Stimulated activated CD8-positive, alpha-beta memory T cell treated with anti-CD3 and anti-CD28 coated beads, Interleukin-7, amount 100 ng/mL, for 24 hours (primary cell): ENCODE data around the gene SBF1.

Experiments
- DNase-seq: peaks from one replicate; pipeline ENCODE4 v3.0.0-alpha.2; 2020; ENCODE audit warnings: low read depth

SBF1 gene

DNA sequence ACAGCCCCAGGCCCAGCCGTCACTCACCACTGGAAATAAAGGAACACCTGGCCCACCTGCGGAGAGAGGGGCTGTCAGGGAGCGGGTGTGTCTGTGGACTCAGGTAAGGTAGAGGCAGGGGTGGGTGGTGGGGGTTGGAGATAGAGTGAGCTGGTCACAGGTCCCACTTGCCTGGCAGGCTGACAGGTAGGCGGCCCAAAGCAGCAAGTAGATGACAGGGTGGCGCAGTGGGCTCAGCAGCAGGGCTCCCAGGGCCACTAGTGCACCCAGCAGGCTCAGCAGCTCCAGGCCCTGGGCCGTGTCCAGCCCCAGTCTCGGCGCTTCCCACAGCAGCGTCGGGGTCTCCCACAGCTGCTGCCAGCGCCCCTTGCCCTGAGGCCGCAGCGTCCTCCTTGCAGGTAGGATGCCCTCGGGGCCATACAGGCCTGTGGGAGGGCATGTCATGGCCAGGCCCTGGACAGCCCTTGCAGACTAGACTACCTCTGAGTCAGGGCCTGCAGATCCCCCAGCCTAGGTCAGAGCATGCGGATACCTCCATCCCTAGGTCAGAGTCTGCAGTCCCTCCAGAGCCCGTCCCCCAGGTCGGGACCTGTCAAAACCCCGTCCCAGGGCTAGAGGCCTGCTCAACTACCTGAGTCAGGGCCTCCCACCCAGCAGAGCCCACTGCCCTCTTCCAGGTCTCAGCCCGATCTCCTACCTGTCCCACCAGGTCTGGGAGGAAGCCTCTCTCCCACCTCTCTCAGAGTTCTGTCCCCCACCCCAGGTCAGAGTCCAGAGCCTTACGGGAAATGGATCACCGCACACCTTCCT, 32.0 kb upstream of the SBF1 start:
- DNase-seq = no peak

DNA sequence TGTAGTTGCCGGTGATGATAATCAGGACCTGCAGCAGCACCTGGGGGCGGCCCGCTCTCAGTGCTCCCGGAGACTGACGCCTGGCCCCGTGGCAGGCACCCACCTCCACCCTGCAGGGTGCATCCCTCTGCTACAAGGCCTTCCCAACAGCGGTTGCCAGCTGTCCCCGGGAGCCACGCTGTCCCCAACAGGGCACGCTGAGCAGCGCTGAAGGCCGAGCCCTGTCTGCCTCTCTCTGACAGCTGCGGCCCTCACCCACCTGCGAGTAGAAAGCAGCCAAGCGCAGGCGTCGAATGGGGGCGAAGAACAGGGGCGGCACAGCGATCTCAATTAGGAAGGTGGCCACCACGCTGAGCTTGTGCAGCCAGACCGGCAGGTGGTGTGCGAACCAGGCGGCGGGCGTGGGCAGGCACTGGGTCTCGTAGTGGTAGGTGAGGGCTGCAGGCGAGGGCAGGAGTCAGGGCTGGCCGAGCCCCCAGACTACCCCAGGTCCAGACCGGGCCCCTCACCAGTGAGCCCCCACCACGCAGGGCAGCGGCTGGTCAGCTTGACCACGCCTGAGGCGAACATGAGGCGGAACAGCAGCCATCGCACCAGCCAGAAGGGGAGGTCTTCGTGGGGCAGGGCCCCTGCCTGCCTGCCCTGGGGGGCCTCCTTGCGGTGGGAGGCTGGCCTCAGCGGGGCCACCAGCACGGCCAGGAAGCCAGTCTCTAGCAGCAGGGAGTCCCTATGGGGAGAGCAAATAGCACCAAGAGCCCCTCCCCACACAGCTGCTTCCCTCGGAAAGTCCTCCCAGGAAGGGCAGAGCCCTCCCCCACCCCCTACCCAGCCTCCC, 31.2 kb upstream of the SBF1 start:
- no peak for DNase-seq

DNA sequence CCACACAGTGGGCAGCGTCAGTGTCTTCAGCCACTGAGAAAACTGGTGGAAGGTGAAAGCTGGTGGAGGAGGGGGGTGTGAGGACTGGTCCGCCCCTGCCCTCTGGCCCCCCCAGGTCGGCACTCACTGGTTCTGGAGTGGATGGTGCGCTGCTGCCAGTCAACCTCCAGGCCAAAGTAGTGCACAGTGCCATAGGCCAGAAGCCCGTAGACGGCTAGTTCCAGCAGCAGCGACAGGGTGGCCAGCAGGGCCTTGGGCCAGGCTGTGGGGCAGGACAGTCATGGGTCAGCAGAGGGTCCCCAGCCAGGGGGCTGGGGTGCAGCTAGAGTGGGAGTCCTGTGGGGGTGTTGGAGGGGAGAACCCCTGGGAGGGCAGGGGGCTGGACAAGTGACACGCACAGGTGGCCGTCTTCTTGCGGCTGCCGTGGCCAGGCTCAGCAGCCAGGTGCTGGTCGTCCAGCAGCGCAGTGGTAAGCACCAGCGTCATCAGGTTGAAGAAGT, 30.5 kb upstream of the SBF1 start:
- no peak for DNase-seq

DNA sequence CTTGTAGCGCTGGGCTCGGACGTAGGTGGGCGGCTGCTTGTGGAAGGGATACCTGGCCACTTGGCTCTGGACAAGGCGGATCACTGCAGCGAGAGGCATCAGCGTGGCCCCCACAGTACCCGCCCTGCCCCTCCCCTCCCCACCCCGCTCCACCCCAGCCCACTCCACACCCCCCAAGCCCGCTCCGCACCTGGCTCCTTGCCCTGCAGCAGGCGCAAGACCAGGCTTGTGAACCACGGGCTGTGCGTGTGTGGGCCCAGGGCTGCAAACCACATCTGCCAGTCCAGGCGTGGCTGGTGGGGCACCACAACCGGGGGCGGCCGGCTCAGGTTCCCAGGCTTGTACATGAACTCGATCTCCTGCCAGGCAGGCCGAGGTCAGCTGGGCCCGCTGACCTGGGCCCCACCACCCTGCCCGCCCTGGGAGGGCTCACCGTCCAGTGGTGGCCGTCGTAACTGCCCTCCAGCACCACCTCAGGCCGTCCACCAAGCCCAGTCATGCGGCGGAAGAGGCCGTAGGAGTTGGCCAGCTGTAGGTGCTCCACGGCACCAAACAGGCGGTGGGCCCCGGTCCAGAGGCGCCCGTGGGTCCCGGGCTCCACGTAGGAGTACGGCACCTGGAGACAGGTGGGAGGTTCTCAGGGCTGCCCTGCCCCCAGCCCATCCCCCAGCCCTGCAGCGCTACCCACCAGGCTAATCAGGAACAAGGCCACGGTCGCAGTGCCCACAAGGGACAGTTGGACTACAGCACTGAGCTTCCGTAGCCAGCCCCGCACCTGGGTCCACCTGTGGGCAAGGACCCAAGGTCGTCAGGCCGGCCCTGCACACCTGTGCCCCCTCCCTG, 29.8 kb upstream of the SBF1 start:
- no peak for DNase-seq

DNA sequence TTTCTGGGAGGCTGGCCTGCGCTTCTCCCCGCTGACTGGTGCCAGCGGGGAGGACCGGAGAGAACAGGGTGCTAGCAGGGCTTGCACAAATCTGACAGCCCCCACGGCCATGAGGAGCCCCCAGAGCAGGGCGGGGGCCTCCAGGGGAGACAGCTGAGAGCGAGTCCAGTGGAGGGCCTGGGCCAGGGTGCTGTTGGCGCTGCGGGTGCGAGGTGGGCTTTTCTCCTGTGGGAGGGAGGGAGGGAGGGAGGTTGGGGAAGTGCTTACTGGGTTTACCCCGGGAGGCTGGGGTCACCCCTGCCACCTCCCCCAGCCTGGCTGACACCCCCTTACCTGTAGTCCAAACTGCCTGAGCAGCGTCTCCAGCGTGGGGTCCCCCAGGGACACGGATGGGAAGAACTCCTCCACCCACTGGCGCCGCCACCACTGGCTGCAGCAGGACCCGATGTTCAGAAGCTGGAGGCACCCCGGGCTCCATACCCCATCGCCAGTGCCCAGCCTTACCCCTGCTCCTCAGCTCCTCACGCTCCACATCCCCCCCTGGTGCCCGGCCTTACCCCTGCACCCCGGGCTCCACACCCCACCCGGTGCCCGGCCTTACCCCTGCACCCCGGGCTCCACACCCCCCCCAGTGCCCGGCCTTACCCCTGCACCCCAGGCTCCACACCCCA, 28.8 kb upstream of the SBF1 start:
- DNase-seq = no peak

DNA sequence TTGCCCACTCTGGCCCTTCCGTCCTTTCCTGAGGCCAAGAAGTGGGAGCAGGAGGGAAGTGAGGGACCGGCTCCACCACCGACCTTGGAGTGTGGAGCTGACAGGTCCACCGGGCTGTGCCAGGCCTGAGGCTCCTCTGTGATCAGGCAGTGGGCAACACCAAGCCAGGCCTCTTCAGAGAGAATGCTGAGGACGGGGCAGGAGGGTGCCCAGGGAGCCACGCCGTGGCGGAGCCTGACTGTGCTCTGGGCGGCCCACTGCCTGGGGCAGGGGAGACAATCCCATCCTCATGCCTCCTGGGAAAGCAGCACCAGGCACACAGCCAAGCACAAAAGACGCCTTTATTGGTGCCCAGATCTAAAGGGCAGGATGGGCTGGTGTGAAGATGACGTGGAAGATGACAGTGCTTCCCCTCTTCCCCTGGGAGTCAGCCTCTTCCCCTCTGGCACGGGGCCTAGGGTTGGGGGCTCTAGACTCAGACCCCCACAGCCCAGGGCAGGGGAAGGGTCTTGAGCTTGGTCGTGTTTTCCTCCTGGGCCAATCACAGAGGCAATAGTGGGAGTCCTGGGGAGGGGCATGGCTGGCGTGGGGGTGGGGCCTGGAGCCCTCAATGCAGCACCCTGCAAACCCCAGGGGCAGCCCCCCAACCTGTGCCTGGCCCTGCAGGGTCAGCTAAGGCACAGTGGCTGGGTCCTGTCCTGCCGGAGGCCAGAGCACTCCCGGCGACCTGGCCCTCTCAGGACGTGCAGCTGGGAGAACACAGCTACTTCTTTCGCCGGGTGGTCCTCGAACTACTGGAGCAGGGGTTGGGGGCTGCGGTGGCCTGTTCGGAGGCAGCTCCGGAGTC, 28.0 kb upstream of the SBF1 start:
- DNase-seq = no peak

DNA sequence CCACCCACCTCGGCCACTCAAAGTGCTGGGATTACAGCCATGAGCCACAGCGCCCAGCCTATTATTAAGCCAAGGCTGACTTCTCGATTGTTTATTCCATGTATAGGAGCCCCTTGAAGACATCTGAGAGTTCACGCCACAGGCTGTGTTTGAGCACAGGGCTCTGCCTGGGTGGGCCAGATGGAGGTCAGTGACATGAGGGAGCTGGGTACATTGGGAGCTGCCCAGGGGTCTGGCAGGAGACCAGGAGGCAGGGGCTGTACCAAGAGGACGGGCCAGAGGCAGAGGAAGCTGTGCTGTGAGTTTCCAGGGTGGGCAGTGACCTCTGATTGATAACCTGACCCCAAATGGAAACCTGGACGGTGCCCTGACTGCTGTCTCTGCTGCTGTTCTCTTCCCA, 27.3 kb upstream of the SBF1 start:
- DNase-seq = no peak

DNA sequence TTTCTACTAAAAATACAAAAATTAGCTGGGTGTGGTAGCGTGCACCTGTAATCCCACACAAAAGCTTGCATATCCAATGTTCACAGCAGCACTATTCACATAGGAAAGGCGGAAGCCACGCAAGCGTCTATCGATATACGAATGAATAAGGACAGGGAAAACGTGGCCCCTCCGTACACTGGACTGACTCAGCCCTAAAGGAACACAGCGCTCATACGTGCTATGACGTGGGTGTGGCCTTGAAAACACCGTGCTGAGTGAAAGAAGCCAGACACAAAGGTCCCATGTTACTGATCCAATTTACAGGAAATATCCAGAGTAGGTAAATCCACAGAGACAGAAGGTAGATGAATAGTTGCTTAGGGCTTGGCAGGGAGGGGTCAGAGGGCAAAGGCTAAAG, 25.6 kb upstream of the SBF1 start:
- no peak for DNase-seq

DNA sequence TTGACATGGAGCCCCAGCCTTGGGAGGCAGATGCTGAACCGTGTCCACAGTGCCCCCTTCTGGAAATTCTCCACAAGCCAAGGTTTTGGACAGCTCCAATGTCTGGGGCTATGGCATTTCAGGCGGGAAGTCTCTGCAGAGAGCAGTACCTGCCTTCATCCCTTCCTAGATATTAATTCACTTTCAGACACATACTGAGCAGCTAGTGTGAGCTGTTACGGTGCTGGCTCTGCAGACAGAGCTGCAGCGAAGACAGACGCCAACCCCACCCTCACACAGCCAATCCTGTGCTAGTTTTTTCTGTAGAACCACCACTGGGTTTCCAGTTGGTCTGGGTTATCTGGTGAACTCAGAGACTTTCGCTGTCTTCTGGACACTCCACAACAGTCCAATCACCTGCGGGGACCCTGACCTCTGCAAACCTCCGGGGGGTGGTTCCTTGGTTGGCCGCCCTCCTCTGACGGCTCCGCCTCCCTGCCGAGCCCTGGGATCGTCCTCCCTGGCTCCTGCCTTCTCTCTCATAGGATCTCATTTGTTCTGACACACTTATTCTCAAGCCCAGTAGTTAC, 23.6 kb upstream of the SBF1 start:
- DNase-seq = peak; percentile 39

DNA sequence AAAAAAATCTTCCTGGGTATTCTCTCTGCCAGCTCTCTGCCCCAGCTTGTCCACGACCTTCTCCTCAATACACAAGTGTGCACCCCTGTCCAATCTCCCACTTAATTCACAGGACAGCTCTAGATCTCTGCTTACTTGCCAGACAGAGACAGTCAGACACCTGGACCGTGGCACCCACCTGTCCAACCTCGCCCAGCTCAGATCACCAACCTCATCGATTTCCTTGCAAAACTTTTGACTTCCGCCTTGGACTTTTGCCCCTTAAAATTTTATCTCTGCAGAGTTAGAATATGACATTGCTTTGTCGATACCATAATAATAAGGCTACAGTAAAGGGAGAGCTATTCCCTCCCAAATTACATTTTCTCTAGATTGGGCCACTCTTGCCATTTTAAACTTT, 22.3 kb upstream of the SBF1 start:
- DNase-seq = no peak

DNA sequence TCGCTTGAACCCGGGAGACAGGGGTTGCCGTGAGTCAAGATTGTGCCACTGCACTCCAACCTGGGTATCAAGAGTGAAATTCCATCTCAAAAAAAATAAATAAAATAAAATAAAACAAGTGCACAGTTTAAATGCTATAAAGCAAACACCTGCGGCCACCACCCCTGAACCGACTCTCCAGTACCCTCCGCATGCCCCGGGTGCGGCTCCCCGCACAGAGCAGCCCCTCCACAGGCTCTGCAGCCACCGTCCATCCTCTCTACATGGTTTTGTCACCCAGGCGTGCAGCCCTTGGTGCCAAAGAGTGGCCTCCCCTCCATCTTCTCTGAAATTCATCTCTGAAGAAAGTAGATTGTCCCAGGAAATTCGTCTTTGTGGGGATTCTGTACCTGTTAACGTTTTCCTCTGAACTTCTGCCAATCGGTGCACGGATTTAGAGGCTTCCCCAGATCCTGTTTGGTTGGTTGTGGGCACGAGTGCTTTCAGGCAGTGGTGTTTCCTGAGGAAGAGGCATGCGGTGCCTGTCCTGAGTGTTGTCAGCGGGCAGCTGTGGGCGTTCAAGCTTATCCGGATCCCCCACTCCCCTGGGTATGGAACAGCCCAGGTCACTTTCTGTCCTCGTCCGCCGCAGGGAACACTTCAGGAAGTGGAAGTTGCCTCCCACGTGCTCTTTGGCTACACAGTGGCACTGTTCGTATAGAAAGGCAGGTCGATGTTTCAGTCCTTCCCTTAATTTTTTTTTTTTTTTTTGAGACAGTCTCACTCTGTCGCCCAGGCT, 15.9 kb upstream of the SBF1 start:
- DNase-seq = no peak

DNA sequence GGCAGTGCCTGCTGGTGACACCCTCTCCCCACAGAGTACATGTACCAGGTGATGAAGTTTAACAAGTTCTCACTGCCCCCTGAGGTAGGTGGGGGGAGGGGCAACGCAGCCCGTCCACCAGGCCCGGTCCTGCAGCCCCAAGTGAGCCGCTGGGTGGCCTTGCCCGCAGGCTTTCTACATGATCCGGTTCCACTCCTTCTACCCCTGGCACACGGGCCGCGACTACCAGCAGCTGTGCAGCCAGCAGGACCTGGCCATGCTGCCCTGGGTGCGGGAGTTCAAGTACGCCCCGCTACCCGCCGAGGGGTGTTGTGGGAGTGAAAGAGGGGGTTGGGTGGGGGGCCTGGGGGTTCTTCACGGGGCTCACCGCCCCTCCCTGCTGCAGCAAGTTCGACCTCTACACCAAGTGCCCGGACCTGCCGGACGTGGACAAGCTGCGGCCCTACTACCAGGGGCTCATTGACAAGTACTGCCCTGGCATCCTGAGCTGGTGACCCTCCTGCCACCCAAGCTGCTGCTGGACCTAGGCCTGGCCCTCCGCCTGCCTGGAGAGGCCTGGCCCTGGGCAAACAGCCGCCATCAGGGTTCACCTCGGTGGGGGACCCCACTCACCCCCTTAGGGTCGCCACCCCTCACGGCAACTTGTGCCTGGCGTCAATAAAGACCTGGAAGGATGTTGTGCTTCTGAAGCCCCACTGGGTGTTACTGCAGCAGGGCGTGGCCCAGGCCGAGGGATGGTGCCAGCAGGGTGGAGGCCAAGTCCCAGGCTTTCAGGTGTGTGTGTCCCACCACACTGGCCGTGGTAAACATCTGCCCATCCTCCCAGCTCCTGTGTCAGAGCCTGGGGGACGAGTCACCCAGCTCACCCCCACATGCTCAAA, 14.8 kb upstream of the SBF1 start:
- no peak for DNase-seq

DNA sequence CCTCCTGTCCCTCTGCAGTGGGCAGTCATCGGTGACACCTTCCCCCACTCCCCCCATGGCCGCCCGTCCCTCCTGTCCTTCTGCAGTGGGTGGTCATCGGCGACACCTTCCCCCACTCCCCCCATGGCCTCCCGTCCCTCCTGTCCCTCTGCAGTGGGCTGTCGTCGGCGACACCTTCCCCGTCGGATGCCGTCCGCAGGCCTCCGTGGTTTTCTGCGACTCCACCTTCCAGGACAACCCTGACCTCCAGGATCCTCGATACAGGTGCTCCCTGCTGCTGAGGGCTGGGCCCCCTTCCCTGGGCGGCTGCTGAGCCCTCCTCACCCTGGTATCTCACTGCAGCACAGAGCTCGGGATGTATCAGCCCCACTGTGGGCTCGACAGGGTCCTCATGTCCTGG, 14.1 kb upstream of the SBF1 start:
- DNase-seq = no peak

DNA sequence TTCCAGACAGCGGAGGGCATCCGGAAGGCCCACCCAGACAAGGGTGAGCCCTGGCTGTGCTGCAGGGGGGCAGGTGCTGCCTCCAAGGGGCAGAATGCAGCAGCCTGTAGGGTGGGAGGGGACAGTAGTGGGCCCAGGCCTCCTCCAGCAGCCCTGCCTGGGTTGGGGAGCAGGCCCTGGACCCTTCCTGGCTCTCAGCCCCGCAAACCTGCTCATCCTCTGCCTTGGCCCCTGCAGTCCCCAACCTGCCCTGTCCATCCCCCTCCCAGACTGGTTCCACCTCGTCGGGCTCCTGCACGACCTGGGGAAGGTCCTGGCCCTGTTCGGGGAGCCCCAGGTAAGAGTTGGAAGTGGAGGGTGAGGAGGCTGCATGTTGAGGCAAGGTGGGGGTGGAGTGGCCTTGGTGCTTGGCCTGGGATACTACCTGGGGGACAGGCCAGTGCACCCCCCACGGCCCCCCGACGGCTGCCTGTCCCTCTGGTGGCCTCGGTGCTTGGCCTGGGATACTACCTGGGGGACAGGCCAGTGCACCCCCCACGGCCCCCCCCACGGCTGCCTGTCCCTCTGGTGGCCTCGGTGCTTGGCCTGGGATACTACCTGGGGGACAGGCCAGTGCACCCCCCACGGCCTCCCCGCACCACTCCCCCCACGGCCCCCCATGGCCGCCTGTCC, 13.3 kb upstream of the SBF1 start:
- DNase-seq = no peak

DNA sequence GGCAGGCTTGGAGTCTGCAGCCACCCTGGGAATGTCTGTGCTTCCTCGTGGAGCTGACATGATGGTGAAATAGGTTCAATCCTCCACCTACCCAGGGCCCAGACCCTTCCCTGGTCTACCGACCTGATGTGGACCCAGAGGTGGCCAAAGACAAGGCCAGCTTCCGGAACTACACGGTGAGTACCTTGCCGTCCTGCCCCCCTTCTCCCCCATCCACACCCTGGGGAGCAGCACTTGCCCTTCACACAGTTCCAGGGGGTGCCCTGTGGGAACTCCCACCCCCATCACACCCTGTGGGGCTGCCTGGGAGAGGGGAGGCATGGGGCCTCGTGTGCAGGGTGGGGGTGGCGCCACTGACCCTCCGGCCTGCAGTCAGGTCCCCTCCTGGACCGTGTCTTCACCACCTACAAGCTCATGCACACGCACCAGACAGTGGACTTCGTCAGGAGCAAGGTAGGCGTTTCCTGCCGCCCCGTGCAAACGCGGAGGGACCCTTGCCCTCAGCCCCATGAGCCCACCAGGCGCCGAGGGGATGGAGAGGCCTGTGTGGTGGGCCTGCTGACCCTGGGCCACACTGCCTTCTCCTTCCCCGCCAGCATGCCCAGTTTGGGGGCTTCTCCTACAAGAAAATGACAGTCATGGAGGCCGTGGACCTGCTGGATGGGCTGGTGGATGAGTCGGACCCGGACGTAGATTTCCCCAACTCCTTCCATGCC, 12.6 kb upstream of the SBF1 start:
- DNase-seq = no peak

DNA sequence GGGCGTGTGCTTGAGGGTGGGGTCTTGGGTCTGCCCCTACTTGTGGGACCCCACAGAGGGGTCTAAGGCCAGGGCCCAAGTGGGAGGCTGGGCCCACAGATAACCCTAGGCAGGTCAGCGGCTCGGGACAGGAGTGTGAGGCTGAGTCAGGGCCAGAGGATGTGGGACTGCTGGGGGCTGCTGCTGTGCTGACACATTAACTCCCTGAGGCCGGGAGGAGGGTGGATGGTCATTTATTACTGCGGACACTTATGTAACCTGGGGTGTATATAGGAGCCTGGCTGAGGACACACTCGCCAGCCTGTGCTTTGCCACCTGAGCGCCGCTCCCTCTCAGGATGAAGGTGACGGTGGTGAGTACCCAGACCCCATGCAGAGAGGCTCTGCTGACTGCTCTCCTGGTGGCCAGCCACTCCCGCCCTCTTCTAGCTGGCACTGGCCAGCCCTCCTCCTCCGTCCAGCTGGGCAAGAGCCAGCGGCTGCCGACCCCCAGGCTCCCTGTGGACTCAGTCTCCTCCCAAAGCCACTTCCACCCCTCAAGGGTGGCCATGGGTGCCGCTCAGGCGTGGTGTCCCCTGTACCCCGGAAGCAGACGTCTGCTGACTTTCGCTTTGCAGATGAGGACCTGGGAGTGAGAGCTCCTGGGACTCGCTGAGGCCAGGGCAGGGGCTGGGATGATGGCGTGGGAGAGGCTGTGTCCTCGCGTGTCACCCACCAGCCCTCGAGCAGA, 11.9 kb upstream of the SBF1 start, which contains the start of gene MIOX:
Gene MIOX, plus strand, starts transcription at position 299 of the 729 bp plus-strand sequence. Its CDS starts 39 bp downstream, at position 338.
- no peak for DNase-seq
